Naive thymus-derived CD4-positive, alpha-beta T cell (primary cell): ENCODE measurements around the gene THG1L. TPM values are rescaled to one million over a fixed set of nuclear protein-coding genes. Genes with fewer than 3 reads are reported as not detected.

Source experiments
- ATAC-seq: fragments of 150-1000 bp; cut with Tn5 transposase; 2 replicates; pipeline ENCODE4 v1.10.0; 2021; ENCODE audit warnings: mild to moderate bottlenecking, moderate library complexity
- CTCF ChIA-PET: fragments of 350-600 bp; sonication (Branson Sonifier 250); formaldehyde crosslinking; loops from one replicate; lab custom pipeline; 2021; ENCODE audit warnings: antibody characterized with exemption; lab: Charles Lee
- POLR2A ChIA-PET: fragments of 350-600 bp; sonication (Branson Sonifier 250); formaldehyde crosslinking; loops from one replicate; lab custom pipeline; 2021; ENCODE audit warnings: antibody characterized with exemption, inconsistent platforms; lab: Charles Lee
- DNase-seq, 9 donors: peaks; one replicate each; pipeline versions ENCODE4 v3.0.0 to v3.0.0-alpha.2; 2020 to 2022; ENCODE audit warnings: mixed read lengths in 1 of 9
- H3K27ac ChIP-seq: one replicate; pipeline ENCODE4 v1.7.0; 2013; ENCODE audit warnings: mild to moderate bottlenecking, low read depth, low read length, moderate library complexity
- H3K27me3 ChIP-seq, 2 donors: one replicate each; pipeline ENCODE4 v1.7.0; 2013; ENCODE audit warnings: low read length in 2 of 2, mild to moderate bottlenecking in 2 of 2, moderate library complexity in 2 of 2; ENCODE audit not compliant: control insufficient read depth in 2 of 2, insufficient read depth in 2 of 2
- H3K36me3 ChIP-seq, 3 experiments: 1 replicate in 2 of 3; 2 replicates in 1 of 3; pipeline ENCODE4 v1.7.0; 2013; ENCODE audit warnings: low read length in 3 of 3, mild to moderate bottlenecking in 3 of 3, moderate library complexity in 1 of 3; ENCODE audit not compliant: insufficient read depth in 3 of 3, control insufficient read depth in 2 of 3
- H3K4me1 ChIP-seq, 2 donors: one replicate each; pipeline ENCODE4 v1.7.0; 2013; ENCODE audit warnings: low read length in 2 of 2, mild to moderate bottlenecking in 2 of 2, moderate library complexity in 1 of 2; ENCODE audit not compliant: control insufficient read depth in 2 of 2, insufficient read depth in 2 of 2
- H3K4me3 ChIP-seq: 2 replicates; pipeline ENCODE4 v1.7.0; 2013; ENCODE audit warnings: mild to moderate bottlenecking, low read length
- H3K9me3 ChIP-seq, 3 experiments: 1 replicate in 2 of 3; 2 replicates in 1 of 3; pipeline ENCODE4 v1.7.0; 2013; ENCODE audit warnings: low read length in 3 of 3; ENCODE audit not compliant: control insufficient read depth in 2 of 3
- H3K27ac Mint-ChIP-seq, 9 donors: one replicate each; pipeline ENCODE4 v1.8.0; 2020 to 2022; ENCODE audit warnings: mixed read lengths in 9 of 9, mild to moderate bottlenecking in 8 of 9, moderate library complexity in 5 of 9, inconsistent platforms in 2 of 9
- H3K27me3 Mint-ChIP-seq, 5 donors: one replicate each; pipeline ENCODE4 v1.8.0; 2021 to 2022; ENCODE audit warnings: mixed read lengths in 5 of 5, mild to moderate bottlenecking in 1 of 5
- H3K36me3 Mint-ChIP-seq, 5 donors: one replicate each; pipeline ENCODE4 v1.8.0; 2020 to 2022; ENCODE audit warnings: mixed read lengths in 5 of 5, mild to moderate bottlenecking in 3 of 5, inconsistent platforms in 1 of 5
- H3K4me1 Mint-ChIP-seq, 7 donors: one replicate each; pipeline ENCODE4 v1.8.0; 2020 to 2022; ENCODE audit warnings: mixed read lengths in 7 of 7, mild to moderate bottlenecking in 3 of 7, inconsistent platforms in 1 of 7
- H3K4me3 Mint-ChIP-seq, 10 donors: one replicate each; pipeline ENCODE4 v1.8.0; 2020 to 2022; ENCODE audit warnings: mild to moderate bottlenecking in 10 of 10, mixed read lengths in 10 of 10, moderate library complexity in 6 of 10, inconsistent platforms in 2 of 10
- H3K9me3 Mint-ChIP-seq, 11 donors: one replicate each; pipeline ENCODE4 v1.8.0; 2020 to 2022; ENCODE audit warnings: mixed read lengths in 11 of 11, mild to moderate bottlenecking in 4 of 11, inconsistent platforms in 1 of 11, moderate library complexity in 1 of 11
- intact Hi-C, 2 donors: fragments of 100-400 bp; cut with micrococcal nuclease; formaldehyde crosslinking; loops; one replicate each; pipeline ENCODE4 v1.15.1; 2023
- polyA plus RNA-seq, 2 donors: library from polyadenylated mRNA; unstranded; fragments of 300-500 nt; fragmentation: Illumina TruSeq; gene quantifications; one replicate each; pipeline ENCODE4 v1.2.3, GENCODE V29; 2021
- total RNA-seq, 6 experiments: library from RNA in 5 of 6; stranded (reverse) in 5 of 6; gene quantifications; 1 replicate in 5 of 6; 2 replicates in 1 of 6; pipeline ENCODE4 v1.2.3 and lab custom pipeline; 2021 to 2026

The THG1L gene
- total and polyA plus RNA-seq, 7 experiments from 2014 or later = 4.6 to 17.4 (median 7.0) TPM

DNA sequence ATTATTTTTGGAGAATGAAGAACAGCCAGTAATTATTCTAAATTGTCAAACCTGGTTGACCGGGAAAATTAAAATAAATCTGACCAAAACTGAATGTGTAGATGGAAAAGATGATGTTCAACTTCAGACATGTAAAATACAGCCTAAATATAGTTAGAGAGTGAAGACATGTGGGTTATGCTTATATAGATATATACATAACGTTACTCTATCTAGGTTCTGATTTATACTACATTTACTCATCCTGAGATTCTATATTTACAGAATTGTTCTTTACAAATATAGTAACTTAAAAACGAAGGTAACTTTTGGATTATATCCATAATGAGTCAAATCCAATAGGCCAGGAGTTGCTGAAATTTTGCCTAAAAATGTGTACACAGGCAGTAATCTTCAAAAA lies 20.8 kb upstream of the THG1L start:
- ATAC-seq (no peak), DNase-seq (no peak)
- Mint-ChIP-seq H3K4me3 (no peak overlapping the region), H3K27me3 (peaks cover 2 to 13% (median 6%) of the 10 kb centered on the region in 5 donors), H3K4me1 (peaks cover 0 to 12% (median 0%) of the 10 kb centered on the region in 7 donors), H3K27ac (no peak overlapping the region), H3K36me3 (peaks cover 0 to 6% (median 0%) of the 10 kb centered on the region in 5 donors), H3K9me3 (no peaks in the 10 kb centered on the region)
- Histone ChIP-seq H3K4me3 (no peak overlapping the region), H3K27ac (no peak overlapping the region), H3K4me1 (no peaks in the 10 kb centered on the region), H3K36me3 (no peaks in the 10 kb centered on the region), H3K27me3 (no peaks in the 10 kb centered on the region), H3K9me3 (no peaks in the 10 kb centered on the region)
- CTCF ChIA-PET = no interaction called here
- intact Hi-C loops = loop anchor here in 1 of 2 donors (5.0 kb wide), 1 partner anchor 773 kb away; no protein-coding TSS in a partner anchor
- POLR2A ChIA-PET = no interaction called here

DNA sequence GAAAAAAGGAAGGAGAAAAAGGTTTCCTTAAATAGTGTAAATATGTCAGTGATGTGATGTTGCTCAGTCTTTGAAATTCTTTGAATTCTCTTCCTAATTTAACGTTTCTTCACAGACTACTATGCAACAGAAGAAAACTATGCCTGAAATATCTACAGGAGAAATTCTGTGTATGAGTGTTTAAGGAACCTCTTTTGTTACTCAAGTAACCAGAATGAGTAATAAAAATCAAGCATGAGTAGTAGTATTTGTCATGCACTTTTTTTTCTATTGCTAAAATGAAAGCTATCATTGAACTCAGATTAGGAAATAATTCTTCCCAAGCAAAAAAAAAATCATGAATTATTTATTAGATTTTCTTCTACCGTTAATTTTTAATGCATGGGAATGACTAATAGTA lies 20.3 kb upstream of the THG1L start:
- Histone ChIP-seq H3K9me3 (no peaks in the 10 kb centered on the region), H3K4me3 (no peak overlapping the region), H3K4me1 (no peaks in the 10 kb centered on the region), H3K27ac (no peak overlapping the region), H3K27me3 (no peaks in the 10 kb centered on the region), H3K36me3 (no peaks in the 10 kb centered on the region)
- Mint-ChIP-seq H3K9me3 (no peaks in the 10 kb centered on the region), H3K27me3 (peaks cover 2 to 12% (median 4%) of the 10 kb centered on the region in 5 donors), H3K4me3 (no peak overlapping the region), H3K27ac (no peak overlapping the region), H3K36me3 (peaks cover 0 to 6% (median 0%) of the 10 kb centered on the region in 5 donors), H3K4me1 (peaks cover 0 to 13% (median 0%) of the 10 kb centered on the region in 7 donors)
- DNase-seq (no peak), ATAC-seq (no peak)
- ChIA-PET CTCF (no interaction called here), POLR2A (no interaction called here)
- intact Hi-C loops = loop anchor here in 1 of 2 donors (5.0 kb wide), 1 partner anchor 774 kb away; no protein-coding TSS in a partner anchor

DNA sequence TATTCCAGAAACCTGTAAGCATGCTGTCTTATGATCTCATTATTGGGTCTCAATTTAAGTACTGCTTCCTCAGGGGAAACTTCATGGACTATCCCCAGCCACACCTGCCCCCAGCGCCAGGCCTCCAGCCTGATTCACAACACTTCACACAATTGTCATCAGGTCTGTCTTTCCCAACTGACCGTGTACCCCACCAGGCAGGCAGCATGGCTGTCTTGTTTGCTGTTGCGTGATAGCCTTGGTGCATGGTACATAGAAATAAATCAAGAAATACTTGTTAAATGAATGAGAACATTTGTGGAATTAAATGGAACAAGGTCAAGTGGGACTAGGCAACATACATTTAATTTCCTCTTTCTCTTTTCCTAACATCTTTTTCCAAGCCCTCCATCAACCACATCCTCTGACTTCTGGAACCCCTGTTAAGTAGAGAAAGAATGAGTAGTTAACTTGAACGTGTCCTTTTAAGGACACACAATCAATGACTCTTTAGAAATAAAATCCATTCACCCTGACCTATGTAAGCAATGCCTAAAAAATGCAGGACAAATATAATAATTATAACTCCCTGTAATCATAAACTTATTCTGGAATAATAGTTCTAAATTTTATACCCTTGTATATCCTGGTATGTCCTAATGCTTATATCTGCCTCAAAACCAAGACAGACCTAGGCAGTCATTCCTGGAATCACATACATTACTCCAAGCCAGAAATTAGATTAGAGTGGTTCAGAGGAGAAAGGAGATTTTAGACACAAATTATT lies 17.2 kb upstream of the THG1L start:
- H3K9me3 Mint-ChIP-seq = no peaks in the 10 kb centered on the region
- intact Hi-C loops = loop anchor here in 1 of 2 donors (5.0 kb wide), 1 partner anchor 777 kb away; no protein-coding TSS in a partner anchor
- H3K27ac Mint-ChIP-seq = peak overlapping the region in 1 of 9 donors; percentile 12

DNA sequence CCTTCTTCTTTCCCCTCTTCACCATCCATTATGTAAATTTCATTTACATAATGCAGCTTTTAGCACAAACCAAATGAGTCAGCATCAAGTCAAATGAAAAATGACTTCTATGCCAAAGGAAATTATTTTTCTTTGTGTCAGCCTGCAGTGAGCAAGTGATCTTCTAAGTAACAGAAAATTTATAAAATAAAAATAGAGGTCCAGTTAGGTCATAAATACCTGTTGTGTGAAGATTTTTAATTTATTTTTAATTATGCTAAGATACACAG lies 16.7 kb upstream of the THG1L start:
- intact Hi-C loops = loop anchor here in 1 of 2 donors (5.0 kb wide), 1 partner anchor 777 kb away; no protein-coding TSS in a partner anchor
- no peak overlapping the region for H3K4me3 ChIP-seq
- H3K4me1 ChIP-seq = no peaks in the 10 kb centered on the region
- DNase-seq (no peak), ATAC-seq (no peak)
- H3K9me3 ChIP-seq = no peaks in the 10 kb centered on the region
- POLR2A ChIA-PET = no interaction called here
- no peaks in the 10 kb centered on the region for H3K9me3 Mint-ChIP-seq
- H3K36me3 ChIP-seq = no peaks in the 10 kb centered on the region
- CTCF ChIA-PET = no interaction called here
- H3K4me1 Mint-ChIP-seq = peaks cover 7 to 36% (median 16%) of the 10 kb centered on the region in 7 donors
- peaks cover 0 to 6% (median 0%) of the 10 kb centered on the region in 5 donors for H3K36me3 Mint-ChIP-seq
- H3K27ac Mint-ChIP-seq = no peak overlapping the region
- no peaks in the 10 kb centered on the region for H3K27me3 ChIP-seq
- H3K27me3 Mint-ChIP-seq = no peaks in the 10 kb centered on the region
- H3K27ac ChIP-seq = no peak overlapping the region
- no peak overlapping the region for H3K4me3 Mint-ChIP-seq

More for the DNA sequence above, 17.2 kb upstream of the THG1L start:
- DNase-seq (no peak), ATAC-seq (no peak)
- no peaks in the 10 kb centered on the region for H3K4me1 ChIP-seq
- Mint-ChIP-seq H3K4me3 (no peak overlapping the region), H3K27me3 (no peaks in the 10 kb centered on the region), H3K4me1 (peaks cover 7 to 36% (median 16%) of the 10 kb centered on the region in 7 donors), H3K36me3 (peaks cover 0 to 6% (median 0%) of the 10 kb centered on the region in 5 donors)
- ChIA-PET CTCF (no interaction called here), POLR2A (no interaction called here)
- no peaks in the 10 kb centered on the region for H3K9me3 ChIP-seq
- no peaks in the 10 kb centered on the region for H3K27me3 ChIP-seq
- H3K36me3 ChIP-seq = no peaks in the 10 kb centered on the region
- H3K27ac ChIP-seq = no peak overlapping the region
- H3K4me3 ChIP-seq = no peak overlapping the region

DNA sequence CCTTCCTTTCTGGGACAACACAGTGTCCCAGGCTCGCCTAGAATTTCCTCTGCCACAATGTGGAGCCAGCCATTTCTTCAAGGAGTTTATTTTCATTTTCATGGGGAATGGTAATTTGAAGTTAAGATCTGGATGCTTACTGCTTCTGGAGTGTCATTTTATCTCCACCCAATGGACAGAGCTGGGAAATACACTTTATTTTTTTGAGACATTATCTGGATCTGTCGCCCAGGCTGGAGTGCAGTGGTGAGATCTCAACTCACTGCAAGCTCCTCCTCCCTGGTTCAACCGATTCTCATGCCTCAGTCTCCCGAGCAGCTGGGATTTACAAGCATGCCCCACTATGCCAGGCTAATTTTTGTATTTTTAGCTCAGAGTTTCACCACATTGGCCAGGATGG lies 12.7 kb upstream of the THG1L start:
- peak overlapping the region in 5 of 9 donors; percentile 22 to 76 (median 52) for H3K27ac Mint-ChIP-seq
- Histone ChIP-seq H3K27me3 (no peaks in the 10 kb centered on the region), H3K4me3 (no peak overlapping the region), H3K36me3 (no peaks in the 10 kb centered on the region), H3K4me1 (no peaks in the 10 kb centered on the region), H3K27ac (no peak overlapping the region), H3K9me3 (no peaks in the 10 kb centered on the region)
- intact Hi-C loops = loop anchor here (1.0 to 5.0 kb wide), 9 partner anchors 49 to 390 kb away; partner anchors contain the start of gene SOX30 (in 1 of the 2)
- peaks cover 7 to 46% (median 16%) of the 10 kb centered on the region in 7 donors for H3K4me1 Mint-ChIP-seq
- POLR2A ChIA-PET = no interaction called here
- H3K27me3 Mint-ChIP-seq = peaks cover 0 to 1% (median 0%) of the 10 kb centered on the region in 5 donors
- DNase-seq (peak in 6 of 9 donors; percentile 10 to 48 (median 32)), ATAC-seq (peak; percentile 82)
- H3K36me3 Mint-ChIP-seq = peaks cover 0 to 12% (median 6%) of the 10 kb centered on the region in 5 donors
- CTCF ChIA-PET = interaction anchor here (0.6 to 1.5 kb wide), 5 partner anchors 24 to 1019 kb away, joined by 3 to 9 read pairs (median 3); partner anchors contain the start of gene C5orf52
- peaks cover 0 to 9% (median 0%) of the 10 kb centered on the region in 11 donors for H3K9me3 Mint-ChIP-seq
- peak overlapping the region in 1 of 10 donors; percentile 75 for H3K4me3 Mint-ChIP-seq

DNA sequence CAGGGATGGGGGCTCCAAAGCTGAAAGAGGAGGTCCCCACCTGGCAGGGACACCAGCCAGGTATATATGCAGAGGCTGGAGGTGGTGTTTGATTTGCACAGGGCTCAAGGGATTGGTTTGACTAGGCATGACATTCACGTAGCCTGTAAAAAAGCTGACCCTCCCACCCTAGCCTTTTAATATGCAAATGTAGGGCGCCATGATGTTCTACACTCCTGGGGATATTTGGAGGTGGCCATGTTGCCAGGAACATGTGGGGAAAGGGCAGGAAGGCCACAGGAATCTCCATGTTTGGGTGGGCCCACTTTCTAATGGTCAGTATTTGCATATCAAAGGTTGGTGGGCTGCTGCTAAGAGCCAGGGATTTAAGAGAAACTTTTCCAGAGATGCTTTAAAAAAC lies 12.0 kb upstream of the THG1L start:
- H3K27me3 ChIP-seq = no peaks in the 10 kb centered on the region
- Mint-ChIP-seq H3K27ac (no peak overlapping the region), H3K4me1 (peaks cover 9 to 42% (median 16%) of the 10 kb centered on the region in 7 donors), H3K4me3 (no peak overlapping the region), H3K9me3 (peaks cover 0 to 9% (median 2%) of the 10 kb centered on the region in 11 donors), H3K36me3 (peaks cover 0 to 12% (median 6%) of the 10 kb centered on the region in 5 donors), H3K27me3 (peaks cover 0 to 6% (median 0%) of the 10 kb centered on the region in 5 donors)
- intact Hi-C loops = loop anchor here (5.0 kb wide), 4 partner anchors 67 to 377 kb away; partner anchors contain the start of gene SOX30 (in 1 of the 2)
- ATAC-seq = no peak
- H3K36me3 ChIP-seq = no peaks in the 10 kb centered on the region
- POLR2A ChIA-PET = no interaction called here
- H3K4me3 ChIP-seq = no peak overlapping the region
- no peaks in the 10 kb centered on the region for H3K4me1 ChIP-seq
- H3K9me3 ChIP-seq = no peaks in the 10 kb centered on the region
- CTCF ChIA-PET = interaction anchor here (0.6 to 1.5 kb wide), 6 partner anchors 24 to 1701 kb away, joined by 3 to 9 read pairs (median 3); partner anchors contain the start of gene C5orf52
- H3K27ac ChIP-seq = no peak overlapping the region
- DNase-seq = no peak
